ENCODE measurements around the gene KIAA0319L.

Gene KIAA0319L

GRCh38 chr1:35519432-35519831 is 37.8 kb downstream of the KIAA0319L start:
- no peaks in the 10 kb centered on the region for H3K36me3 ChIP-seq (ENCODE audit: insufficient read depth, low read length)
- peaks cover 19% of the 10 kb centered on the region for H3K79me2 ChIP-seq (ENCODE audit: insufficient read depth, low read length)
- H3K27me3 ChIP-seq (ENCODE audit: insufficient read depth, low read length, poor library complexity): no peaks in the 10 kb centered on the region
- H3K4me3 ChIP-seq (ENCODE audit: low read depth in 1 of 2, low read length in 2 of 2): no peak overlapping the region
- ATAC-seq (ENCODE audit: insufficient read depth, low read depth) (no peak), DNase-seq (no peak)
- H3K9me3 ChIP-seq (ENCODE audit: insufficient read depth, low read length, severe bottlenecking): peaks cover 5% of the 10 kb centered on the region
- no peak overlapping the region for H3K4me2 ChIP-seq (ENCODE audit: insufficient read depth, low read length)
- TF ChIP-seq EZH2 (IDR thresholded peaks at IDR 0.05; ENCODE audit: borderline replicate concordance, low read depth, low read length, severe bottlenecking): no peak
- TF ChIP-seq CTCF (IDR thresholded peaks at IDR 0.05; ENCODE audit: borderline replicate concordance, extremely low read depth, low read length, poor library complexity, severe bottlenecking): no peak
- H3K9ac ChIP-seq (ENCODE audit: low read depth, low read length): no peak overlapping the region
- no peaks in the 10 kb centered on the region for H4K20me1 ChIP-seq (ENCODE audit: insufficient read depth, low read length)
- no peak overlapping the region for H3K27ac ChIP-seq (ENCODE audit: low read length)
- no peaks in the 10 kb centered on the region for H3K4me1 ChIP-seq (ENCODE audit: insufficient read depth, low read length)
- H2AFZ ChIP-seq (ENCODE audit: low read depth, low read length): no peak overlapping the region

- Histone ChIP-seq H3K79me2 (ENCODE audit: insufficient read depth, low read length) (peaks cover 23% of the 10 kb centered on the region), H3K4me3 (ENCODE audit: low read depth in 1 of 2, low read length in 2 of 2) (no peak overlapping the region), H3K4me1 (ENCODE audit: insufficient read depth, low read length) (no peaks in the 10 kb centered on the region), H3K9ac (ENCODE audit: low read depth, low read length) (no peak overlapping the region), H3K36me3 (ENCODE audit: insufficient read depth, low read length) (no peaks in the 10 kb centered on the region), H3K27ac (ENCODE audit: low read length) (no peak overlapping the region), H4K20me1 (ENCODE audit: insufficient read depth, low read length) (no peaks in the 10 kb centered on the region), H3K27me3 (ENCODE audit: insufficient read depth, low read length, poor library complexity) (no peaks in the 10 kb centered on the region), H3K4me2 (ENCODE audit: insufficient read depth, low read length) (no peak overlapping the region), H2AFZ (ENCODE audit: low read depth, low read length) (no peak overlapping the region), H3K9me3 (ENCODE audit: insufficient read depth, low read length, severe bottlenecking) (peaks cover 5% of the 10 kb centered on the region)
- TF ChIP-seq CTCF (IDR thresholded peaks at IDR 0.05; ENCODE audit: borderline replicate concordance, extremely low read depth, low read length, poor library complexity, severe bottlenecking) (no peak), EZH2 (IDR thresholded peaks at IDR 0.05; ENCODE audit: borderline replicate concordance, low read depth, low read length, severe bottlenecking) (no peak)
- ATAC-seq (ENCODE audit: insufficient read depth, low read depth) (no peak), DNase-seq (no peak)
Observed at GRCh38 chr1:35518183-35518582, 39.0 kb downstream of the KIAA0319L start.

- no peak for ATAC-seq (ENCODE audit: insufficient read depth, low read depth)
- Histone ChIP-seq H3K79me2 (ENCODE audit: insufficient read depth, low read length) (peaks cover 29% of the 10 kb centered on the region), H4K20me1 (ENCODE audit: insufficient read depth, low read length) (peaks cover 8% of the 10 kb centered on the region; the same call in 1 of the 2 replicates), H3K27ac (ENCODE audit: low read length) (no peak overlapping the region), H3K4me1 (ENCODE audit: insufficient read depth, low read length) (peaks cover 23% of the 10 kb centered on the region), H3K27me3 (ENCODE audit: insufficient read depth, low read length, poor library complexity) (no peaks in the 10 kb centered on the region), H2AFZ (ENCODE audit: low read depth, low read length) (no peak overlapping the region), H3K36me3 (ENCODE audit: insufficient read depth, low read length) (no peaks in the 10 kb centered on the region), H3K4me3 (ENCODE audit: low read depth in 1 of 2, low read length in 2 of 2) (no peak overlapping the region), H3K4me2 (ENCODE audit: insufficient read depth, low read length) (no peak overlapping the region), H3K9ac (ENCODE audit: low read depth, low read length) (no peak overlapping the region), H3K9me3 (ENCODE audit: insufficient read depth, low read length, severe bottlenecking) (no peaks in the 10 kb centered on the region)
- no peak for DNase-seq
- TF ChIP-seq EZH2 (IDR thresholded peaks at IDR 0.05; ENCODE audit: borderline replicate concordance, low read depth, low read length, severe bottlenecking) (no peak), CTCF (IDR thresholded peaks at IDR 0.05; ENCODE audit: borderline replicate concordance, extremely low read depth, low read length, poor library complexity, severe bottlenecking) (no peak)
Observed at GRCh38 chr1:35511305-35511704, 45.9 kb downstream of the KIAA0319L start.

GRCh38 chr1:35509558-35509957 is 47.6 kb downstream of the KIAA0319L start:
- TF ChIP-seq CTCF (IDR thresholded peaks at IDR 0.05; ENCODE audit: borderline replicate concordance, extremely low read depth, low read length, poor library complexity, severe bottlenecking) (no peak), EZH2 (IDR thresholded peaks at IDR 0.05; ENCODE audit: borderline replicate concordance, low read depth, low read length, severe bottlenecking) (no peak)
- Histone ChIP-seq H4K20me1 (ENCODE audit: insufficient read depth, low read length) (peaks cover 13% of the 10 kb centered on the region; the same call in 1 of the 2 replicates), H3K27me3 (ENCODE audit: insufficient read depth, low read length, poor library complexity) (no peaks in the 10 kb centered on the region), H3K79me2 (ENCODE audit: insufficient read depth, low read length) (peaks cover 18% of the 10 kb centered on the region), H2AFZ (ENCODE audit: low read depth, low read length) (no peak overlapping the region), H3K9me3 (ENCODE audit: insufficient read depth, low read length, severe bottlenecking) (no peaks in the 10 kb centered on the region), H3K27ac (ENCODE audit: low read length) (no peak overlapping the region), H3K4me3 (ENCODE audit: low read depth in 1 of 2, low read length in 2 of 2) (no peak overlapping the region), H3K4me1 (ENCODE audit: insufficient read depth, low read length) (peaks cover 40% of the 10 kb centered on the region), H3K36me3 (ENCODE audit: insufficient read depth, low read length) (peaks cover 3% of the 10 kb centered on the region; the same call in 1 of the 2 replicates), H3K4me2 (ENCODE audit: insufficient read depth, low read length) (no peak overlapping the region), H3K9ac (ENCODE audit: low read depth, low read length) (no peak overlapping the region)
- DNase-seq: no peak
- ATAC-seq (ENCODE audit: insufficient read depth, low read depth): no peak
